SH-SY5Y (cell line): Measurements from ENCODE around the gene CYP2U1.

ENCODE experiments used
- GATA2 ChIP-seq: IDR thresholded peaks from 2 replicates; pipeline ENCODE4 v1.6.1; 2011; ENCODE audit warnings: mild to moderate bottlenecking, low read depth, low read length
- GATA3 ChIP-seq: IDR thresholded peaks from 2 replicates; pipeline ENCODE4 v1.6.1; 2011; ENCODE audit warnings: low read depth, mild to moderate bottlenecking, low read length, moderate library complexity

- no peak for TF ChIP-seq GATA2
- no peak for TF ChIP-seq GATA3
Observed at GRCh38 chr4:107974523-107974922, 43.2 kb downstream of the CYP2U1 start.
